Activated CD4-positive, CD25-positive, alpha-beta regulatory T cell treated with anti-CD3 and anti-CD28 coated beads, Interleukin-2, amount 50 U/mL, for 16 hours (primary cell): ENCODE data around the gene P2RX2.

ENCODE experiments used
- DNase-seq: peaks from one replicate; pipeline ENCODE4 v3.0.0-alpha.2; 2020; ENCODE audit warnings: low read depth, low spot score

Gene P2RX2

DNA sequence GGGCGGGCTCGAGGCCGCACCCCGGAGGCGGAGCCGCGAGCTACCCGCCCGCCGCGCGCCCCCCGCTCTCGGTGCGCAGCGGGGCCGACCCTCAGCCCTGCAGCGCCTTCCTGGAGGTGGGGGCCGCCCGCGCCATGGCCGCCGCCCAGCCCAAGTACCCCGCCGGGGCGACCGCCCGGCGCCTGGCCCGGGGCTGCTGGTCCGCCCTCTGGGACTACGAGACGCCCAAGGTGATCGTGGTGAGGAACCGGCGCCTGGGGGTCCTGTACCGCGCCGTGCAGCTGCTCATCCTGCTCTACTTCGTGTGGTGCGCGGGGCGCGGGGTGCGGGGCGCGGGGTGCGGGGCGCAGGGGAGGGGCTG, at the start of gene P2RX2:
Gene P2RX2 (plus strand): TSS at position 94 of the 361 bp plus-strand sequence. CDS start 41 bp downstream, at position 135.
- no peak for DNase-seq

DNA sequence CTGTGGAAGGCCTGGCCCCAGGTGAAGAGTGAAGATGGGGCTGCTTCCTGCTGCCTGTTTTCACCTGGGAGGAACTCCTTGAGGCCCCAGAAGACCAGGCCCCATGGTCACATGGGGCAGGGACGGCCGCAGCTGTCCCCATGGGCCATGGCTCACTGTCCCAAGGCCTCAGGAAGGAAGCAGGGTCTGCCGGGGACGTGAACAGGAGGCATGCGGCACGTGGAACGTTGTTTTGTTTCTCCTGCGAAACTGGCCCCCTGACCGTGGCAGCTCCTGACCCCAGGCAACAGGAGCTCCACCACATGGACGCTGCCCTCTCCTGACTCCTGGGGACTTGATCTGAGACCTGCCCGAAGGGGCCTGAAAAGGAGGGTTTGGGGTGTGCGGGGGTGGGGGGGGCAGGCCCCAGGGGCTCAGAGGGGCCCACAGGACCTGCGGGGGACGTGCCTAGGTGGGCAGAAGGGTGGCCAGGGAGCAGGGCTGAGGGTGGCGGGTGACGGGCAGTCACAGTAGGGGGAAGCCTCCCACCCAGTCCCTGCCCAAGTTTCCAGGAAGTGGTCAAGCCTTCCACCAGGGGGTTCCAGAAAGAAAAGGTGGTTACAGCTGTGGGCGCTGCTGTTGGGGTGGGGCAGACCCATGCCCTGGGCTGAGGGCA, 49.6 kb upstream of the P2RX2 start:
- DNase-seq: no peak

DNA sequence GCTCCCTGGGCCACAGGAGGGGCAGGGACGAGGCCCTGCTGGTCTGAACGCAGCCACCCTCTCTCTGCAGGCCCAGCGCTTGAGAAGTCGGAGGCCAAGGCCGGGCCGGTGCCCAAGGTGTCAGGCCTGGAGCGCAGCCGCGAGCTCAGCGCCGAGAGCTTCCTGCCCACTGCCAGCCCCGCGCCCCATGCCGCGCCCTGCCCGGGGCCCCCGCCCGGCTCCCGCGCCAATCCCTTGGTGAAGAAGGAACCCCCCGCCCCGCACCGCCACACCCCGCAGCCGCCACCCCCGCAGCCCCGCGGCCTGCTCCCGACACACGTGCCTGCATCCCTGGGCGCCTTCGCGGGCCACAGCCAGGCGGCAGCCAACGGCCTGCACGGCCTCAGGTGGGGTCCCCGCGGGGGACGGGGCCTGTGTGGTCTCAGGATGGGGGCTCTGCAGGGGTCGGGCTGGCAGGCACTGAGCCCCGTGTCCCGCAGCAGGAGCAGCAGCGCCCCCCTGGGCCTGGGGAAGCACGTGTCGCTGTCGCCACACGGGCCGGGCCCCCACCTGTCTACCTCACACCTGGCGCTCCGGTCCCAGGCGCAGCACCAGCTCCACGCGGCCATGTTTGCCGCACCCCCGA, 48.6 kb upstream of the P2RX2 start:
- DNase-seq: no peak

DNA sequence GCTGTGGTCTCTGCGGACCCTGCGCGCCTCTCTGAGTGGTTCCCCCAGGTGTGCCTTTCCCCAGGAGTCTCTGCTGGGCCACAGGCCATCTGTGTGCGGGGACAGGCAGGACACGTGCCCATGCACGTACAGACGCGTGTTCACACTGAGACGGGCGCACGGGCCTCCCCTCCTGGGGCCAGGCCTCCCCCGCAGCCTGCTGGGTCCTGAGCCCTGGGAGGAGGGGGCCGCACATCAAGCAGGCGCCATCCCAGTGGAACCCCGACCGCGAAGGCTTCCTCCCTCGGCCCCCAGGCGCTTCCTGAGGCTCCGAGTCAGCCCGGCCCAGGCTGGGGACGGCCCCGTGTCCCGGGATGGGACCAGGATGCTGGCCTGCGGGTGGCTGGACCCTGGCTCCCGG, 47.9 kb upstream of the P2RX2 start:
- DNase-seq: no peak

DNA sequence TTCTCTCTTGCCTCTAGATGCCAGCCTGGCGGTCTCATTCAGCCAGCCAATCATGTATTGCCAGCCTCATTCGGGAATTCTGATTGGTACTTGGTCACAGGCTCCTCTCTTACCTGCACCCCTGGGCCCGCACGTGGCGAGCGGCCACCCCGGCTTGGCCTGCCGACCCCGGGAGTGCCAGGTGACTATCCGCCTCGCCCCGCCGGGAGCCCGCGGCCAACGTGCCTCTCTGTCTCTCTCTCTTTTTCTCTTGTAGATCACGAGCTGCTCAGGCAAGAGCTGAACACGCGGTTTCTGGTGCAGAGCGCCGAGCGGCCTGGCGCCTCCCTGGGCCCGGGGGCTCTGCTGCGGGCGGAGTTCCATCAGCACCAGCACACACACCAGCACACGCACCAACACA, 47.5 kb upstream of the P2RX2 start:
- DNase-seq: no peak

DNA sequence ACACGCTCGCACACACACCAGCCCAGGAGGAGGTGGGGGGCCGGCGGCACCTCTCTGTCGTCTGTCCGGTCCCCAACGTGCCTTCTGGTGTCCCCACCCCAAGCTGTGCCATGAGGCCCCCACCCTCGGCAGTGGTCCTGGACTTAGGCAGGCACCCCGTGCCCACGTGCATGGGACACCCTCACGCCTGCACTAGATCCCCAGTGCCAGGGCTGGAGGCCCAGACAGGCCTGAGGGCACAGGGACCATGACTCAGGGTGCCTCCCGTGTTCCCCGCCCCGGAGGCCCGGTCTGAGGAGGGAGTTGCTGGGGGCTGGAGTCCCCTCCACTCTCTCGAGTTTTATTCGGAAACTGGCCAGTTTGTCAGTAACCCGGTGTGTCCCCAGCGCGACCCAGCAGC, 47.0 kb upstream of the P2RX2 start:
- DNase-seq: no peak

DNA sequence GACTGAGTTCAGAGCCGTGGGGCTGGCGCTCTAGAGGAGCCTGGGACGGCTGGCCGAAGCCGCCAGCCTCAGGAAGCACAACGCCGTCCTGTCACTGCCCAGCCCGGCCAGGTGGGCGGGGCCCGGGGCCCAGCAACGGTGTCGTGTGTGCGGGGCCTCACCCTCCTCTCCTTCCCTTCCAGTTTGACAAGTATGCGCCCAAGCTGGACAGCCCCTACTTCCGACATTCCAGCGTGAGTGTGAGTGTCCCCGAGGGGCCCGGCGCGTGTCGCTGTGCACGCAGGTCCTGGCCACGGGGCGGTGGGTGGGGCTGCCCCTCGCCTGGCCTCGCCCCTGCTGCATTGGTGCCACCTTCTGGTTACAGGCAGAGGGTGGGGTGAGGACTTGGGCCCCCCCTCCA, 46.5 kb upstream of the P2RX2 start:
- DNase-seq: no peak

DNA sequence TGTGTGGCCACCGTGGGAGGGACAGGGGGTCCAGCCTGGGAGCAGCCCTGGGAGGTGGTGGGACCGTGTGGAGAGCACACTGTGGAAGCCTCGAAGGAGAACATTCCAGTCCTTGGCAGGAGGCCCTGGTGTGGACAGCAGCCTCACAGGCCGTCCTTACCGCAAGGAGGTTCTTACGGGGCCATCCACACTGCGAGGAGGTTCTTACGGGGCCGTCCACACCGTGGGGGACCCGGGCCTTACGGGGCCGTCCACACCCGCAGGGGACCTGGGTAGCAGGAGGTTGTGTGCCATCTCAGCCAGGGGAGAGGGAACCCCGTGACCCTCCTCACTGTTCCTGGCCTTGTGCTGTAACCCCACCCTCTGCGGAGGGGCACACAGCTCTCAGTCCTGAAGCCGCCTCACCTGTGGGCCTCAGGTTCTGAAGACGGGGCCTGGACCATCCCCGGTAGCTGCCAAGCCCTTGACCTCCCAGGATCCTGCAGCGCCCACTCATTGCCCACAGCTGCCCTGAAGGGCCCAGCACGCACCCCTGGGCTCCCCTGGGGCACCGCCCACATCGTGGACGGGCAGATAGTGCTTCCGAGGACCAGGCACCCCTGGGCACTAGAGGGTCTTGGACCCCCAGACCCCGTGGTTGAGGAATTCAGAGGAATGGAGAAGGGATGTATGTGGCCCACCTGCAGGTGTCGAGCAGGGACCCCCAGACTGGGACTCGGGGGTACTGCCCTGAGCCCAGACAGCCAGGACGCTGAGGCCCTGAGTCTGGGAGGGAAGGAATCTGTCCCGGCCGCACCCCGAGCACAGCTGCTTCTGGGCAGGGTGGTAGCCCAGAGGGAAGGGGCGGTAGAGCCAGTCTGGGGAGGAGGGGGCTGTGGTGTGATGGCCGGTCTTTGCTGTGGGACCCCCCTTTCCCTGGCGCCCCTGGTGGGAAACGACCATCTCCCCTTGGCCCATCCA, 45.5 kb upstream of the P2RX2 start:
- no peak for DNase-seq

DNA sequence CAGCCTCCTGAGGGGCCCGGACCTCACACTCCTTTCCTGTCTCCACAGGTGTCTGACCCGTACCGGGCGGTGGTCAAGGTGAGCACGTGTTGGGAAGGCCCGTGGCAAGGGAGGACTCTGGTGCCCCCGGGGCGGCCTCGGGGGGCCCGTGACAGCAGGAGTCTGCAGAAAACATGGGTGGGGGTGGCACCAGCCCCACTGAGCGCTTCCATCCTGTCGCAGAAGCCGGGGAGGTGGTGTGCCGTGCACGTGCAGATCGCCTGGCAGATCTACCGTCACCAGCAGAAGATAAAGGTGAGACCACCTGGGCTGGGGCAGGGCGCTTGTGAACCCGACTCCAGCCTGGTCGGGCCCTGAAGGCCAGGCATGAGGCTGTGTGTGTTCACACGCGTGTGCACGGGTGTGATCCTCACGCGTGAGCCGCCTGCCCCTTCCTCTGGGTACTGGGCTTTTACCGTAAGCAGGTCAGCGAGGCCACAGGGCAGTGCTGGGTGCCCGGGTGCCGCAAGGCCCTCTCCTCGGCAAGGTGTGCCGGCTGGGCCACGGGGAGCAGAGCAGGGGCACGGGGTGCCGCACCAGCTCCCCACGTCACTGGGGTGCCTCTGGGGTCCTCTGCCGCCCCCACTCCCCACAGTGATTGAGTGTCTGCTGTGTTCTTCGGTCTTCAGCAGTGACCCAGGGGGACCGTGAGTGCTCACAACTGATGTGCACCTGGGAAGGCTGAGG, 44.1 kb upstream of the P2RX2 start:
- no peak for DNase-seq

DNA sequence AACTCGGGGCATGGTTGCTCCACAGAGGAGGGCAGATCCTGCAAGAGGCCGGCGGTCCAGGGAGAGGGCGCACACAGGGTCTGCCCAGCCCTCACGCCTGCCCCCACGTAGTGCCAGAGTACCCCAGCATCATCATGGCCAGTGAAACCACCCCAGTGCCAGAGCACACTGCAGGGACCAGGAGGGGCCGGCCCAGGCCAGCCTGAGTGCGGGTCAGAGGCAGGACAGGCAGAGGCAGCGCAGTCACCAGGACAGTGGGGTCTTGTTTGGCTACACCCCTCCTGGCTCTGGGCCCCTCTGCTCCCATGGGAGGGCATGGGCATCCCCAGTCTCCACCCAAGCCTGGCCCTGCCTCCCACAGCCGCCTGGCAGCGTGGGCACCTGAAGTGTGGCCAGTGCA, 42.9 kb upstream of the P2RX2 start:
- no peak for DNase-seq

DNA sequence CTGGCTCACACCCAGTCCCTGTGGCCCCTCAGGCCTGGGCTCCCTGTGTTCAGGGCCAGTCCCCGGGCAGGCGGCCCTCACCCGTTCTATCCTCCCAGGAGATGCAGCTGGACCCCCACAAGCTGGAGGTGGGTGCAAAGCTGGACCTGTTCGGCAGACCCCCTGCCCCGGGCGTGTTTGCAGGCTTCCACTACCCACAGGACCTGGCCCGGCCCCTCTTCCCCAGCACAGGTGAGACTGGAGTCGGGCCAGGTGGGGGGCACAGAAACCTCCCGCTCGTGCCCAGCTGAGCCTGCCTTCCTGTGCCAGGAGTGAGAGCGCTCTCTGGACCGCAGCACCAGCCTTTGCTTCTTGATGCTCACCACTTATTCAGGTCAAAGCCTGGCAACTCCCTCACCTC, 41.9 kb upstream of the P2RX2 start:
- DNase-seq: no peak

DNA sequence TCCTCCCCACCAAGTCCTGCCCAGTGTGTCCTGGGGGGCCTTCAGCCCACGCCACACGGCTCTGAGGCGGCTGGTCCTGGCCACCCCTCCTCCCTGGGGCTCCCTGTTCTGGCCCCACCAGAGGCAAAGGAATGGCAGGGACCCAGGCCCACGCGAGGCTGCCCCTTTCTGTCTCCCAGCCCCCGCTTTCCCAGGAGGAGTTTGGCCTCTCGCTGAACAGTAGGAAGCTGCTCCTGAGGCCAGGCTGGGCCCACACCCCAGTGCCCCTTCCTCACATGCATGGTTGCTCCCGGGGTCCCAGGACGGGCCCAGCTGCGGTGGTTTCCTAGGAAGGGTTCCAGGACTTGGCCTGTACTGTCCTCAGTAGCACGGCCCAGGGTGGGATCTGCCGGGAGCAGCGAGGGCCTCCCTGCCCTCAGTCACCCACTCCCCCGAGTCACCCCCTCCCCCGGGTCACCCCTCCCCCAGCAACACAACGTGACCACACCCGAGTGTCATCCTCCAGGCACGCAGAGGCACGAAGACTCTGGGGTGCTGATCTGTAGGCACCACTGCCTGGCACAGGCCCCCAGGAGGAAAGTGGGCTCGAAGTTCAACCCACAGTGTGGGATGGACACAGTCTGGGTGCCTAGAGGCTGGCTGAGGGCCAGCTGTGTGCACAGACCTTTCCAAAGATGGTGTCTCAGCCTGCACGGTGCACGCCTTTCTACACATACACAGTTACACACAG, 41.2 kb upstream of the P2RX2 start:
- DNase-seq: no peak

DNA sequence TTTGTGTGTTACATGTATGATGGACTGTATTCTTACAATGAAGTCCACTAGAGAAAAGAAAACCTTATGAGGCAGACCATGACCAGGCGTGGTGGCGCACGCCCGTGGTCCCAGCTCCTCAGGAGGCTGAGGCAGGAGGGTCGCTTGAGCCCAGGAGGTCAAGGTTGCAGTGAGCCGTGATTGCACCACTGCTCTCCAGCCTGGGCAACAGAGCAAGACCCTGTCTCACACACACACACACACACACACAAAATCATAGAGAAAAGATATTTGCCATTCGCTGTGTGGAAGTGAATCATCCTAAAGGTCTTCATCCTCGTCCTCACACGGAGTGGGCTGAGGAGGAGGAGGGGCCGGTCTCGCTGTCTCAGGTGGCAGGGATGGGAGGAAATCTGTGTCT, 40.5 kb upstream of the P2RX2 start:
- DNase-seq: no peak

DNA sequence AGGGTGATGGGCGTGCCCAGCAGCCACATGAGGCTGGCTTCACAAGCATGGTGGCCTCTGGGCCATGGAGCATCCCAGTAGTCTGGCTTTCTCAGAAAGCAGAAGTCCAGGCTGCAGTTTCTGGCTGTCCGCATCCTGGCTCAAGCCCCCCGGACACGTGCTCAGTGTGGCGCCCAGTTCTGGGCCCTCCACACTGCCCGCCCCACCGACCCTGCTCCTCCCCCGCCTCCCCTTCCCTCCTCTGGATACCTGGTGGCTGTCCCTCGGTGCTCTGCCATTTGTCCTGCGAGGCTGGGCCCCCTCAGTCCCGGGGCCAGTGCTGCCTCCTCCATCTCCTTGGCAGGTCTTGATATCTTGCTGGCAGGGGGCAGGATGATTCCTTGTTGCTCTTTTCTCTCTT, 39.8 kb upstream of the P2RX2 start:
- DNase-seq: no peak

DNA sequence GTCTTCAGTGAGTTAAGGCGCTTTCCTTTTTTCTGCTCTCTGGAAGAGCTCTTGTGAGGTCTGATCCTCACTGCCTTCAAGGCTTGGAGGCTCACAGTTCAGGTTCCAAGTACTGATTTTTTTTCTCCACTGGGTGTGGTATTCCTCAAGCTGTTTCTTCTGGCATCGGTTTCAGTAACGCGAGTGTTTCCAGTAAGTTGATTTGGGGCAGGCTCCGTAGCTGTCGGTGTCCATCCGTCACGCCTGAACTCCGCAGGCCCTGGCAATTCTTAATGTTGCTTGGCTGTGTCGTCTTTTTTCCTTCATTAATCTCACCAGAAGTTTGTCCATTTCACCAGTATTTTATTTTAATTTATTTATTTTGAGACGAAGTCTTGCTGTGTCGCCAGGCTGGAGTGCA, 38.8 kb upstream of the P2RX2 start:
- no peak for DNase-seq

DNA sequence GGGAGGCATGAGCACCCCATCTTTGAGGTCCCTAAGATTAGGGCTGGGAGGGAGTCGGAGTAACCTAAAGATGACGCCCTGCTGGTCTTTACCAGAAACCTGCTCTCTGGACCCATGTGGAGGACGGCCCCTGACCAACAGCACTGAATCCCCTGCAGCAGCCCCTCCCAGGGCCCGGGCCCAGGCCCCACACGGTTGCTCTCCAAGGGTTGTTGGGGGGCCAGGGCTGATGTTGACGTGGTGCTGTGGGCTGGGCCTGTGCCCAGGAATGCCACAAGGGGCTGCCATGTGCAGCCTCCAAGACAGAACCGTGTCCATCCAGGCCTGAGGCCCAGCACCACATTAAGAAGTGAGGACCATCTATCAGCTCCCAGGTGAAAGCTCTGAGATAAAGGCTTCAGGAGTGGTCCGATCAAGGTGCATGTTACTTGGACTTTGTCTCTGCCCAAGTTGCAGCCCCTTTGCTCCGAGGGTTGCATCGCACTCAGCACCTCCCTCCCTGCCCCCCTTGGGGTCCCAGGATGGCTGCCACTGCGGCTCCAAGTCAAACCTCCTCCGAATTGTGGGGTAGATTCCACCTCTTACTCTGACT, 37.8 kb upstream of the P2RX2 start:
- no peak for DNase-seq

DNA sequence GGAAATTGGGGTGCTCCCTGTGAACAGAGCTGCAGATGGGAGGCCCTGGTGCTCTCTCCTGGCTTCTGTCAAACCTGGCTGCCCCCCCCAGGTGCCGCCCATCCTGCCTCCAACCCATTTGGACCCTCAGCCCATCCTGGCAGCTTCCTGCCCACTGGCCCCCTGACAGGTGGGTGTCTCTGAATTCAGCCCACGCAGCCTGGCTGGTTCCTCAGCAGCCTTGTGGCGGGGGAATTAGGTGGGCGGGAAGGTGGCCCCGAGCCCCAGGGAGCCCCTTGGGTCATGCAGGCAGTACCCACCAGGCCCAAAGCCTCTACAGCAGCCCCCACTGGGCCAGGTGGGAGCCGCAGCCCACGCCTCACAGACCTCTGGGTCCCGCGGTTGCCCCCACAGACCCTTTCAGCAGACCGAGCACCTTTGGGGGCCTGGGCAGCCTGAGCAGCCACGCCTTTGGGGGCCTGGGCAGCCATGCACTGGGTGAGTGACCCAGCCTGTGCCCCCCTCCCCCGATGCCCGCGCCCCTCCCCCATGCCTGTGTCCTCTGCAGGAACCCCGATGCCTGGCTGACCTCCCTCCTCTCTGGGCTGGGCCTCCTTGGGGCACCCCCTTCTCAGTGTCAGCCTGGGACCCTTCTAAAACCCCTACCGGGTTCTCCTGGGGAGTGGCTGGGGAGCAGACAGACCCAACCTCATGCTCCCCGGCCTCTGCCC, 37.1 kb upstream of the P2RX2 start:
- DNase-seq: no peak

DNA sequence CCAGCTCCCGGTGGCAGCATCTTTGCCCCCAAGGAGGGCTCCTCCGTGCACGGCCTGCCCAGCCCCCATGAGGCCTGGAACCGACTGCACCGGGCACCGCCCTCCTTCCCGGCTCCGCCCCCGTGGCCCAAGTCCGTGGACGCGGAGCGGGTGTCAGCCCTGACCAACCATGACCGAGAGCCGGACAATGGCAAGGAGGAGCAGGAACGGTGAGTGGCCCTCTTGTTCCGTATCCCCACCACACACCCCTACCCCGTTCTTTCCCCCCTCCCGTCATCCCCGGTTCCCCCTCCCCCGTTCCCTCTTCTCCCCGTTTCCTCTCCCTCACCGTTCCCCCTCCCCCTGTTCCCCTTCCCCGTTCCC, 36.5 kb upstream of the P2RX2 start:
- no peak for DNase-seq

DNA sequence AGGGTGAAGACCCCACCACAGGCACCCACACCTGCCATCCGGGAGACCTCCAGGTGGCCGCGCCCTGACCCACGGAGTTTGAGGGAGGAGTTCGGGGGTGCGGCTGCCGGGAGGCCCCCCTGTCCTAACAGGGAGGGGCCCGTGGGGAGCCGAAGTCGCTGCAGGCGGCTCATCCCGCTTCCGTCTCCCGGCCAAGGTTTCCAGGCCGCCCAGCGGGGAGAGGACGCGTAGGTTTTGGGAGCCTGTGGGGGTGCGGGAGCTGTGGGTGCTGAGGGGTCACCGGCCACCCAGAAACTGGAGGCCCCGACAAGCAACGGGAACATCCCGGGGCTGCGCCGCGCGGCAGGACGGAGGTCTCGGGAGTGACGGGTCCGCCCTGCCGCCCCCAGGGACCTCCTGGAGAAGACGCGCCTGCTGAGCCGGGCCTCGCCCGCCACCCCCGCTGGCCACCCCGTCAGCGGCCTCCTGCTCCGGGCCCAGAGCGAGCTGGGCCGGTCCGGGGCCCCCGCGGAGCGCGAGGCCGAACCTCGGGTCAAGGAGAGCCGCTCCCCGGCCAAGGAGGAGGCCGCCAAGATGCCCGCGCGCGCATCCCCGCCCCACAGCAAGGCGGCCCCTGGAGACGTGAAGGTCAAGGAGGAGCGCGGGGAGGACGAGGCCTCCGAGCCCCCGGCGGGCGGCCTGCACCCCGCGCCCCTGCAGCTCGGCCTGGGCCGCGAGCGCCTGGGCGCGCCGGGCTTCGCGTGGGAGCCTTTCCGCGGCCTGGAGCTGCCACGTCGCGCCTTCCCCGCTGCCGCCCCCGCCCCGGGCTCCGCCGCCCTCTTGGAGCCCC, 35.8 kb upstream of the P2RX2 start:
- no peak for DNase-seq

DNA sequence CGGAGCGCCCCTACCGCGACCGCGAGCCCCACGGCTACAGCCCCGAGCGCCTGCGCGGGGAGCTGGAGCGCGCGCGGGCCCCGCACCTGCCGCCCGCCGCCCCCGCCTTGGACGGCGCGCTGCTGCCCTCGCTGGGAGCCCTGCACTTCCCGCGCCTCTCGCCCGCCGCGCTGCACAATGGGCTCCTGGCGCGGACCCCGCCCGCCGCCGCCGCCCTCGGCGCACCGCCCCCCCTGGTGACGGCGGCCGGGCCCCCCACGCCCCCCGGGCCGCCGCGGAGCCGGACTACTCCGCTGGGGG, 35.2 kb upstream of the P2RX2 start:
- DNase-seq: no peak
